Activated naive CD4-positive, alpha-beta T cell (primary cell): ENCODE data around the gene MAP1S.
"Not testable (repeated sequence)": the region's sequence is repeated elsewhere in the genome, so short reads cannot be mapped to it uniquely, and the experiment has no call there.

Experiments
- DNase-seq, 4 experiments: peaks; one replicate each; lab custom pipeline; 2025; lab: John Stamatoyannopoulos, UW

The MAP1S gene

GRCh38 chr19:17762505-17763229, 43.4 kb downstream of the MAP1S start:
- no peak for DNase-seq

- DNase-seq = no peak
Measured at GRCh38 chr19:17764348-17764747, 45.1 kb downstream of the MAP1S start.

- DNase-seq = no peak
Measured at GRCh38 chr19:17765069-17765618, 45.9 kb downstream of the MAP1S start.

- DNase-seq = peak in 1 of 4 experiments; percentile 41
Measured at GRCh38 chr19:17766543-17767131, 47.4 kb downstream of the MAP1S start.

GRCh38 chr19:17767559-17767958, 48.3 kb downstream of the MAP1S start:
- no peak for DNase-seq

GRCh38 chr19:17770613-17771012, 51.3 kb downstream of the MAP1S start:
- no peak for DNase-seq

- no peak for DNase-seq
Measured at GRCh38 chr19:17772172-17772571, 52.9 kb downstream of the MAP1S start.

- DNase-seq = peak in 1 of 4 experiments; percentile 21
Measured at GRCh38 chr19:17775245-17775927, 56.1 kb downstream of the MAP1S start.

GRCh38 chr19:17775991-17776803, 56.9 kb downstream of the MAP1S start:
- no peak for DNase-seq

- DNase-seq = not testable (repeated sequence)
Measured at GRCh38 chr19:17777840-17778239, 58.6 kb downstream of the MAP1S start.

- DNase-seq = peak in 1 of 4 experiments; percentile 23
Measured at GRCh38 chr19:17778251-17778967, 59.1 kb downstream of the MAP1S start.

- DNase-seq = no peak
Measured at GRCh38 chr19:17778968-17779929, 60.0 kb downstream of the MAP1S start.

GRCh38 chr19:17780781-17781180, 61.5 kb downstream of the MAP1S start:
- no peak for DNase-seq

GRCh38 chr19:17783721-17784120, 64.4 kb downstream of the MAP1S start:
- not testable (repeated sequence) for DNase-seq
